SKM-1 (cell line): ENCODE measurements around the gene DCUN1D2.

Experiments used
- DNase-seq: peaks from one replicate; lab custom pipeline; 2025; ENCODE audit not compliant: unreplicated experiment; lab: John Stamatoyannopoulos, UW

DCUN1D2 gene

GRCh38 chr13:113412440-113412839 is 78.1 kb downstream of the DCUN1D2 start:
- no peak for DNase-seq

DNA sequence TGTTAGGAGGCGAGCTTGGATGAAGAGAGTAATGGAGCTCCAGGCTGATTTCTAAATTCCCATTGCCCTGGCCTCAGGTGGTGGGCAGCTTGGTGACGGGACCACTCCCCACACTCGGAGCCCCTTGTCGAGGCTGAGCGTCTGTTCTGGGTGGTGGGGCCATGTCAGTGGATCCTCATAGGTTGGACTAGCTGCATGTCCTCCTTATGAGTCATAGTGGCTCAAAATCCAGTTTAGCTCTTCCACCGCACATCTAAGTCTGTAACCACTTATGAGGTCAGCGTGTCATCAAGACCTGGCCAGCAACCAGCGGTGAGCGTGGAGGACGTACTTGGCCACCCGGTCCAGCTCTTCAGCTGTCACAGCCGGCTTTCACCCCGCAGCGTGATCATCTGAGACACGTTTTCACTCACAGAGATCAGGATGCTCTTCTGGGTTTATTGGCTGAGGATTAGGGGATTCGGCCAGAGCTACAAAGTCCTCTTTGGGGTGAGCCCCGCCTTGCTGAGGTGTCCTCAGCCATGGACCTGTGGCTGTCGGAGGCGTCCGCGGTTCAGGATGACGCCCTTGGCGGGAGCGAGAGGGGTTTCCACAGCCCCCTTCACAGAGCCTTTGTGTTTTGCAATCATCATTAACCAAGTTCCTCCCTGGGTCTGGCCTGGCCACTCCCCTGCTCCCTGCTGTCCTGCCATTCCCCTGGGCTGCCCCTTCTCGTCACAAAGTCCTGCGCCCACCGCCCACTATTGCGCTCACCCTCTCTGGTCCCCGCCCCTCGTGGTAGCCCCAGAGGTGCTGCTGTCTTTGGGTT is 79.1 kb downstream of the DCUN1D2 start:
- DNase-seq: no peak

DNA sequence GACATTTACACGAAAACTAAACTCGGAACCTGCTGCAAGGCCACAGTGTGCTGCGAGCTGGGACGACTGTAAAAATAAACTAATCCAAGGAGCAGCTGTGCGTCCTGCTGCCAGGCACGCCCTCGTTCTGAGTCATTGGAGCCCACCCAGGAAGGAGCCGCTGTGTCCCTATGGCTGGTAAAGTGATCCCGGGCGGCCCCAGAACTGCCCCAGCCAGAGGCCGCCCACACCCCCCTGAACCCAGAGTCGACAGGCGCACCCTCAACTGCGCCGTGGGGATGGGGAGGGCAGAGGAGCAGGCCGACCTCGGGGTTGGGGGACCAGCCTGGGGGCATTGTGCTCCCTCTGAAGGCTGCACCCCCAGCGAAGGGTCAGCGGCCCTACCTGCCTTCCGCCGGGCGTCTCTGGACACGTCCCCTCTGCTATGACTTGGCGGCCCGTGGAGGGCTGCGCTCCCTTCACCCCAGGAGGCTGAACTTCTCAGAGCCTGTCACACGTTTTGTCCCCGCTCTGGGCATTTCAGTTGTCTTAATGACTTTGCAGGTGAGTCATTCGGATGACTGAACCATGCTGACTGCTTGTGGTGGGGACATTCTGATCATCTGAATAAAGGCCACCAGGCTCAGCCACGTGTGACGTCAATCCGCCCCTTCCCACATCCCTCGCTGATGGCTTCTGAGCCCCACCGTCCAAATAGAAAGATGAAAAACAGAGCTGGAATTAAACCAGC is 79.9 kb downstream of the DCUN1D2 start:
- no peak for DNase-seq

DNA sequence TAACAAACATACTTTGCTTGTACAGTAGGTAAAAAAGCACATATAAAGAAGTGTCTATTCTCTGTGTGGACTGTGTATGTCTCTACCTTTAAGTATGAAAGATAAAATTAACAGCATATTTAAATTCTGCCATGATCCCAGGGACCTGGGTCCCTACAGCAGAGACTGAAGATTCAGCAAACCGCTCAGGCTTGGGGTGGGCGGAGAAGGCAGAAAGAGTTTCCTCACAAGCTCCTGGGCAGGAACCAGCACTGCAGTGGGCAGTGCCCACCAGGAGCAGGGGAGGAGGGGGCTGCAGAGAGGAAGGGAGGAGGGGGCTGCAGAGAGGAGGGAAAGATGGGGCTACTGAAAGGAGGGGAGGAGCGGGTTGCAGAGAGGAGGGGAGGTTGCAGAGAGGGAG is 81.9 kb downstream of the DCUN1D2 start:
- no peak for DNase-seq

GRCh38 chr13:113407531-113408393 is 82.7 kb downstream of the DCUN1D2 start:
- no peak for DNase-seq

DNA sequence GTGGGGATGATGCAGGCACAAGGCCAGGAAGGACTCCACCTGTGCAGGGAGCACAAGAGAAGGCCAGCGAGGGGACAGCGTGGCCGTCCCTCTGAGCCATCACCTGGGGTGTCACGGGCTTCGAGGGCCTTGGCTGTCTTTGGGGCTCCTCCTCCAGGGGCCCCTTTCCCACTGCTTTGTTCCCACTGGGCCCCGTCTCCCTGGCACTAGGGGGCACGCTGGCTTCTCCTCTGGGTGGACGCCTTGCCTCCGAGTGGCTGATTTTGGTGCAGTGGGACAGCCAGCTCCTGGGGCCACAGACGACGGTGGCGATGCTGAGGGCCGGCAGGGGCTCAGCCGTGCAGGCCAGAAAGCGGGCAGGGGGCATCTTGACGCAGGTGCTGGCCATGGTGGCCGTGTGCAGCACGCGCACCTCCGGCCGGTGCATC is 83.4 kb downstream of the DCUN1D2 start:
- no peak for DNase-seq

GRCh38 chr13:113406321-113407102 is 84.0 kb downstream of the DCUN1D2 start:
- DNase-seq: no peak
